DMS53 (cell line): Measurements from ENCODE around the gene KANSL1.
"Not testable (repeated sequence)": the region's sequence is repeated elsewhere in the genome, so short reads cannot be mapped to it uniquely, and the experiment has no call there.

Experiments
- DNase-seq: peaks from one replicate; lab custom pipeline; 2025; lab: John Stamatoyannopoulos, UW

The KANSL1 gene

GRCh38 chr17:46117117-46117516, 76.1 kb downstream of the KANSL1 start:
- no peak for DNase-seq

DNA sequence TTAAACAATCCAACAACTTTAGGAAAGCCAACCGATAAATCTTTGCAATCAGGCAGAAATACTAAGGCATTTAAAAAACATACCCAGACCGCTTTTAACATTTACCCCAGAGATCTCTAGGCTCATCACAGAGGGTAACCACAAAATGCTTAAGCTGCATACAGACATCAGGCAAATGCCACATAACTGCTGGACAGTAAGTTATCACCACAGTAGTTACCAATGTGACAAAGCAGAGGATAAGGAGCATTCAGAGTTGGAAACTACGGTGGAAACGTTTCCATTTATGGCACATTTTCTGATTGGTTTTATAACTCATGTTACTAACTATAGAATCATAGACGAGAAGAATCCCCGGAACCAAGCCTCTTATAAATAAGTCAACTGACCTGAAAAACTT, 77.5 kb downstream of the KANSL1 start:
- DNase-seq, result no peak

GRCh38 chr17:46111236-46111635, 82.0 kb downstream of the KANSL1 start:
- not testable (repeated sequence) for DNase-seq

DNA sequence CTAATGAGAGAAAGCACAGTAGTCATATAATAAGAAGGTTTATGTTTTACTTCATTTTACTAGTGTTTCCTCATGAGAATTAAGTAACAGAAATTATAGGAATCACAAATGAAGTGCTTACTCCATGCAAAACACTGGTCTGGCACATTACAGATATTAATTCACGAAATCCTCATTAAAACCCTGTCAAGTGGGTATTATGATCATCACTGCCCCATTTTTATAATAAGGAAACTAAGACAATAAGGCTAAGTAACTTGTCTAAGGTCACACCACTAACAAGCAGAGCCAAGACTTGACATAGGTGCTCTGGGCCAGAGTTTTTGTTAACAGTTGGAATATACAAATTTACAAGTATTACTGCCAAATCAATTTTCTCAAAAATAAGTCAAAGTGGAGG, 83.0 kb downstream of the KANSL1 start:
- no peak for DNase-seq

DNA sequence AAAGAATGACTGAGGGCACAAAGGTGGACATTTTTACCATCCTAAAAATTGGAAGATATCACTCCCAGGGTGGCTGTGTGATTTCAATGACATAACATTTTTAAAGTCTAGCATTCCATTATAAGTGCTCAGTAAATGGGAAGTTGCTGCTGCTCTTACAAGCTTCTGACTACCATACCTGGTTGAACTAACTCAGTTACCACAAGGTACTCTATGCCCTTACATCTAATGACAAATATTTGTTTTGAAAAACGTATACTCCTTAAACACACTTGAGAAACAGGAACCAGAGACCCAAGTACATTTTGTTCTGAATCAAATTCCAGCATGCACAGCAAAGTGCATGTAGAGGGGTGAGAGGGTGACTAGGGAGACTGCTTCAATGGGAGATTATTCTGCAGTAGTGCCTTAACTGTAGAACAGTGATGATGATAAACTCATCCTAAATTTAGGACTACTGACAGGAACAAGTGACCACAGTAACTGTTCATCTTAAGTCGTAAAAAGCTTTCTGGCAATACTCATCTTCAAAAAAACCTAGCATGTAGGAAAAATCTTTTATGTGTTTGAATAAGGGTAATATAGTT, 83.5 kb downstream of the KANSL1 start:
- DNase-seq, result peak; percentile 62

DNA sequence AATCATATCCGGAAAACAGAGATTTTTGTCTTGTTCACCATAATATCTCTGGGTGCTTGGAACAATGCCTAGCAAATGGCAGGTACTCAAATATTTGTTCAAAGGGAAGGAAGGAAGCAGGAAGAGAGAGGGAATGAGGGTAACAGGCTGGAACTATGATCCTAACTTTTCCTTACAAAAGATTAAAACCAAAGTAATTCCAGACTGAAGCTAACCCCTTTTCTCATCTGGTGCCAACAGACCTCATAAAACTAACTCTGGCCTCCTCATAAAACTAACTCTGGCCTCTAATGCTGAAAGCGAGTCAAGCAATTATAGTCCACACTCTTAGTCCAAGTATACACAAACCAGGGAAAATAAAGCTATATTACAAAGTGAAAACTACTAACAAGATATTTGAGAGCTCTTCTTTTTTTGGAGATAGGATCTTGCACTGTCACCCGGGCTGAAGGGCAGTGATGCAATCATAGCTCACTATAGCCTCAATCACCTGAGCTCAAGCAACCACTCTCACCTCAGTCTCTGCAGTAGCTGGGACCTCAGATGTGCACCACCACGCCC, 84.6 kb downstream of the KANSL1 start:
- peak; percentile 25 for DNase-seq

DNA sequence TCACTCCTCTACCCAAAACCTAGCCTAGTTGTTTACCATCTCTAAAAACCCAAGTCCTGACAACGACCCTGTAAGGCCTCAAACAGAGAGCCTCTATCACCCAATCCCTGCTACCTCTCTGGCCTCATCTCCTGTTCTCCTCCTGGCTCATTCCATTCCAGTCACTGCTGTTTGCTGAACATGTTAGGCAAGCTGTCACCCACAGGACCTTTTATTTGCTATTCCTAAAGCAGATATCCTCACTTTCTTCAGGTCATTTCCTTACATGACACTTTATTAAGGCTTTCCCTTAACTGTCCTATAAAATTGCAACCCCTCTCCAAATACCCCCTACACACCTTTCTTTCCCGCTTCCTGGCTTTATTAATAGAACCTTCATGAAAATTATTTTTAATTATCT, 85.1 kb downstream of the KANSL1 start:
- DNase-seq, result peak; percentile 11

- no peak for DNase-seq
These were observed 86.1 kb downstream of the KANSL1 start for GRCh38 chr17:46106966-46107644.

GRCh38 chr17:46102806-46103205, 90.4 kb downstream of the KANSL1 start:
- not testable (repeated sequence) for DNase-seq

DNA sequence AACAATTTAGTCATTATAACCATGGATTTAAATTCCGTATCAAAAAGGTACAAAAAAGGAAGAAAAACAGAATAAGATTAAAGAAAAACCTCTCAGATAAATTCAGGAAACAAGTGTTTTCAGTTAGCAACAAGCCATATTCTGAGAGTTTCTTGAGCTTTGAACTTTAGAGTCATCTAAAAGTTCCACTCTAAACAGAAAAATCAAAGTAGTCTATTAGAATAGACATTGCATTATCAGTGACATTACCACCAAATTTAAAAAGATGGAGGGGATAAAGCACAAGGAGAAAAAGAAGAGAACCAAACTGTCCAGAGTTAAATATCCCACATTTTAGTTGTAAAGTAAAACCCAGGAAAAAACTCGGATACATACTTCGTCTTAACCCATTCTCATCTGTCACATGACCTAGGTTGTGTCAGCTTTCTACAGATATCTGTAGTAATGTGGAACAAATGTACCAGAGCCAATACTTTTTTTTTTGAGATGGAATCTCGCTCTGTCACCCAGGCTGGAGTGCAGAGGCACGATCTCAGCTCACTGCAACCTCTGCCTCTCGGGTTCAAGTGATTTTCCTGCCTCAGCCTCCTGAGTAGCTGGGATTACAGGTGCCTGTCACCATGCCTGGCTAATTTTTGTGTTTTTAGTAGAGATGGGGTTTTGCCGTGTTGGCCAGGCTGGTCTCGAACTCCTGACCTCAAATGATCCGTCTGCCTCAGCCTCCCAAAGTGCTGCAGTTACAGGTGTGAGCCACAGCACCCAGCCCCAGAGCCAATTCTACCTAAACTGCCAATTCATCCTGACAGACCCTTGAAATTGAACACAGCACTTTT, 91.2 kb downstream of the KANSL1 start:
- not testable (repeated sequence) for DNase-seq

GRCh38 chr17:46100590-46100989, 92.6 kb downstream of the KANSL1 start:
- no peak for DNase-seq

- DNase-seq, result no peak
These were observed 93.4 kb downstream of the KANSL1 start for GRCh38 chr17:46099865-46100264.

- no peak for DNase-seq
These were observed 95.7 kb downstream of the KANSL1 start for GRCh38 chr17:46097497-46097896.

DNA sequence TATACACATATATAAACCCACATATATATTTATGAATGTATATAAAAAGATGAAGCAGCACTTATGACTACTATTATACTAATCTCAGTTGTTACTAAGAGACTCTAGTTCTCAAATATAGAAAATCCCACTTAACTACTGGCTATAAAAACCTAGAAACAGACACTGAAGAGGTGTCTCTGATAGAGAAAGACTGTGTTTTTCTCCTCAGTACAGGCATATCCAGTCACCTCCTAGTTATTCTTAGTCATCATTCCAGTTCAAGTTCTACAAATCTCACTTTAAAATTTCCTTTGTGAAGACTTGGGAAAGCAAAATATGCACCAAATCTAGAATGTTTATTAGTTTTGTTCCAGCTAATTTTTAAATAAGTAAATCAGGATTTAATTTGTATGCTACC, 100.2 kb downstream of the KANSL1 start:
- DNase-seq, result no peak

DNA sequence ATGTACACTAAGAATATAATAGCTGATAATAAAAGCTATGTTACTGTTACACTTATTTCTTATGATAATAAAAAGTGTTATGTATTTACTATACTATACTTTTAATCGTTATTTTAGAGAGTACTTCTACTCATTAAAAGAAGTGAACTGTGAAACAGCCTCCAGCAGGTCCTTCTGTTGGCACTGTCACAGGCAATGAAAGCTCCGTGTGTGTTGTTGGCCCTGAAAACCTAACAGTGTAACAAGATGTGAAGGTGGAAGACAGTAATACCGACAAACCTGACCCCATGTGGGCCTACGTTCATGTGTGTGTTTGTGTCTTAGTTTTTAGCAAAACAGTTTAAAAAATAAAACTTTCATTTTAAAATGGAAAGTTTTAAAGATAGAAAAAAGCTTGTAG, 102.4 kb downstream of the KANSL1 start:
- no peak for DNase-seq

DNA sequence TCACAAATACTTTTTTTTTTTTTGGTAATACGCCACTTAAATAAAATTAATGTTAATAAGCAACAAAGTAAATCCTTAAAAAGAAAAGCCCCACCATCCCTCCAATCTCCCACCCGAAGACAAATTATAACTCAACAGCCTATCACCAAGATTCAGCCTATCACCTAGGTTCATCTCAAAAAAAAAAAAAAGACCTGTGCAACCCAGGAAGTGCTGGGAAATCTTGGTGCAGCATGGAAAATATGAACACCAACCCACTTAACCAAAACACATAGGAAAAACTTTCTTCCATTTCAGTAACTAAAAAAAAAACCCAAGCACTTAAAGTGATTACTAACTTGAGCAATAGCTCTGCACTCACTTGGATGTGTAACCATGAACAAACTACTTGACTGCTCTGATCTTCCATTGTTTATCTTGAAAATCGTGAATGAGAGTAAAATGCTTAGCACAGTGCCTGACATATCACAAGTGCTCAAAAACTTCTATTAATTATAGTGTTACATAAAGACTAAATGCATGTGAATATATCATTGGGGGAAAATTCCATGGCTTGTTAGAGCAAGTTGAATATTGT, 103.8 kb downstream of the KANSL1 start:
- DNase-seq, result no peak

GRCh38 chr17:46088595-46088994, 104.6 kb downstream of the KANSL1 start:
- no peak for DNase-seq

DNA sequence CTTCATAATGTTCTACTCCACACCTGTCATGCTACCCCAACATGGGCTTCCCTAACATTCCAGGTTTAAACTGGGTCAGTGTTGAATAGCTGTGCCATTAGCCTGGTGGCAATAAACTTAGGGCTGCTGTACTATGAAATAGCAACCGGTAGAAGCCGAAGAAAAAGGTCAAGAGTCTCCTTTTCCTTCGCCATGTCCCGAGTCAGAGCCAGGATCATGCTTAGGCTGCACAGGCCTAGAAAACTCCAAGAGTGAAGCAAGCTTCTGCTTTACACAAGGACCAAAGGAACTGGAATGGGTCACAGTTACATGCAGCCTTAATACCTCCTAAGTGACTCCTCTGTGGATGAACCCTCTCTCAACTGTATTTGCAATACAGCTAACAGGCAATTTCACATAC, 105.4 kb downstream of the KANSL1 start:
- not testable (repeated sequence) for DNase-seq

- no peak for DNase-seq
These were observed 106.4 kb downstream of the KANSL1 start for GRCh38 chr17:46086821-46087220.

DNA sequence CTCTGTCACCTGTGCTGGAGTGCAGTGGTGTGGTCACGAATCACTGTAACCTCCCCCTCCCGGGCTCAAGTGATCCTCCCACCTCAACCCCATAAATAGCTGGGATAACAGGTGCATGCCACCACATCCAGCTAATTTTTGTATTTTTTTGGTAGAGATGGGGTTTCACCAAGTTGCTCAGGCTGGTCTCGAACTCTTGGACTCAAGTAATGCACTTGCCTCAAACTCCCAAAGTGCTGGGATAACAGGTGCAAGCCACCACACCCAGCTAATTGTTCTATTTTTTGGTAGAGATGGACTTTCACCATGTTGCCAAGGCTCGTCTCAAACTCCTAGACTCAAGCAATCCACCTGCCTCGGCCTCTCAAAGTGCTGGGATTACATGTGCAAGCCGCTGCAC, 107.7 kb downstream of the KANSL1 start:
- DNase-seq, result no peak

DNA sequence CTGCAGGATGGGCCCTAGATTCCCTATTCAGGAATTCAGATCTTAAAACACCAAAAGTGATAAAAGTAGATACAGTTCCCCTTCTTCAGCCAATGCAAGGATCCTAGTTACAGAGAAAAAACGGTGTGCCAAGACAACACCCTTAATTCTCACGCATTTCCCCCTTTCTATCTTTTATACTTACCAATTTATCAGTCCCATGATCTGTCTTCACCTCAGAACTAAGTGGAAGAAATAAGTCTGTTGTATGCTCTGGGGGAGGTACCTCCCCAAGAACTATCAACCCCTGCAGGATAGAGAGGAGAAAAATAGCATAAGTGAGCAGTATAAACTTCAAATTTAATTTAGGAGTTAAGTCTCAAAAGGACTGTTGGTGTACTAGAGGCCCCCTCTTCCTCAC, 111.0 kb downstream of the KANSL1 start:
- no peak for DNase-seq

DNA sequence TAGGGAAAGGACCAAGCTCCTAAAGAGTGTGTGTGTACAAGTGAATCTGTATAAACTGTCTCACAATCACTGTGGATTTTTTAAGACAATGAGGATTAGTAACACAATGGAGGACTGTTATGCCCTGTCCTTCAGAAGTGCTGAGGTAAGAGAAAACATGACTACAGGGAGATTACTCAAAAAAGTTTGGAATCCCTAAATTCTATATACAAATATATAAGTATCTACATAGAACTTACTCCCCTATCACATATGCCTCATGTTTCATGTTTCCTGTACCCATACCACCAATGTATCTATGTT, 112.3 kb downstream of the KANSL1 start:
- no peak for DNase-seq
